PC-9 (cell line): Measurements from ENCODE around the gene LPCAT1. TPM values are rescaled to one million over a fixed set of nuclear protein-coding genes. Genes with fewer than 3 reads are reported as not detected.
"Not testable (repeated sequence)": the region's sequence is repeated elsewhere in the genome, so short reads cannot be mapped to it uniquely, and the experiment has no call there.

Source experiments
- BruUV-seq: library from RNA; stranded (reverse); fragments of 400-500 nt; replicated peaks from 2 replicates; lab custom pipeline; 2021; lab: Mats Ljungman, UMichigan
- CTCF ChIA-PET: fragments of 300-600 bp; sonication (Branson Sonifier 250); formaldehyde crosslinking; loops from one replicate; lab custom pipeline; 2022; ENCODE audit warnings: antibody characterized with exemption; lab: Charles Lee
- POLR2A ChIA-PET: fragments of 300-600 bp; sonication (Branson Sonifier 250); formaldehyde crosslinking; loops from one replicate; lab custom pipeline; 2022; ENCODE audit warnings: antibody characterized with exemption; ENCODE audit not compliant: unreplicated experiment; lab: Charles Lee
- DNase-seq, 2 experiments: peaks; one replicate each; pipeline versions ENCODE4 v3.0.0 to v3.0.0-alpha.2; 2015 to 2022; ENCODE audit warnings: mixed read lengths in 1 of 2
- H2AFZ ChIP-seq: fragments of 200-600 bp; sonication (generic); 2 replicates; pipeline ENCODE4 v1.8.1; 2017; ENCODE audit warnings: antibody characterized with exemption
- H3F3A ChIP-seq: fragments of 200-600 bp; sonication (generic); 2 replicates; pipeline ENCODE4 v1.8.1; 2017; ENCODE audit warnings: antibody characterized with exemption, mild to moderate bottlenecking, low read depth; ENCODE audit not compliant: insufficient read depth
- H3K27ac ChIP-seq: fragments of 200-600 bp; sonication (generic); 2 replicates; pipeline ENCODE4 v1.6.1; 2016; ENCODE audit warnings: mixed run types
- H3K27me3 ChIP-seq: fragments of 200-600 bp; sonication (generic); 2 replicates; pipeline ENCODE4 v1.6.1; 2016; ENCODE audit warnings: low read depth, mixed run types; ENCODE audit not compliant: insufficient read depth
- H3K36me3 ChIP-seq: fragments of 200-600 bp; sonication (generic); 2 replicates; pipeline ENCODE4 v1.6.1; 2016; ENCODE audit warnings: low read depth, mixed run types
- H3K4me1 ChIP-seq: fragments of 200-600 bp; sonication (generic); replicated peaks from 2 replicates; pipeline ENCODE4 v1.6.1; 2016; ENCODE audit warnings: mixed run types; ENCODE audit not compliant: insufficient read depth
- H3K4me2 ChIP-seq: fragments of 200-600 bp; sonication (generic); 2 replicates; pipeline ENCODE4 v1.6.1; 2017; ENCODE audit warnings: mixed run types
- H3K4me3 ChIP-seq: fragments of 200-600 bp; sonication (generic); 2 replicates; pipeline ENCODE4 v1.6.1; 2016; ENCODE audit warnings: mixed run types
- H3K79me2 ChIP-seq: fragments of 200-600 bp; sonication (generic); 2 replicates; pipeline ENCODE4 v1.6.1; 2017; ENCODE audit warnings: low read depth, mixed run types
- H3K9me2 ChIP-seq: fragments of 200-600 bp; sonication (generic); 2 replicates; pipeline ENCODE4 v1.8.1; 2017; ENCODE audit warnings: mild to moderate bottlenecking; ENCODE audit not compliant: insufficient read depth
- H3K9me3 ChIP-seq: fragments of 200-600 bp; sonication (generic); 2 replicates; pipeline ENCODE4 v1.8.1; 2016; ENCODE audit warnings: low read depth; ENCODE audit not compliant: insufficient read depth
- H4K20me1 ChIP-seq: fragments of 200-600 bp; sonication (generic); 2 replicates; pipeline ENCODE4 v1.8.1; 2017; ENCODE audit not compliant: insufficient read depth
- EZH2 ChIP-seq: fragments of 200-600 bp; sonication (generic); IDR thresholded peaks from 2 replicates; pipeline ENCODE4 v1.8.0; 2017; ENCODE audit warnings: antibody characterized with exemption, low read depth
- intact Hi-C: fragments of 100-400 bp; cut with micrococcal nuclease; formaldehyde crosslinking; loops from one replicate; pipeline ENCODE4 v1.10.0; 2022; ENCODE audit not compliant: unreplicated experiment
- total RNA-seq: library from RNA; stranded (reverse); gene quantifications from 2 replicates; pipeline ENCODE4 v1.2.3, GENCODE V29; 2021
- TF ChIP-seq, protein P1 (sequence below): fragments of 200-600 bp; sonication (generic); conservative IDR thresholded peaks from 2 replicates; pipeline ENCODE4 v1.6.1; 2017; ENCODE audit warnings: mixed run types, antibody characterized with exemption, mild to moderate bottlenecking, moderate library complexity

The LPCAT1 gene
- total RNA-seq, 1 experiment from 2014 or later, result 96.1 TPM

DNA sequence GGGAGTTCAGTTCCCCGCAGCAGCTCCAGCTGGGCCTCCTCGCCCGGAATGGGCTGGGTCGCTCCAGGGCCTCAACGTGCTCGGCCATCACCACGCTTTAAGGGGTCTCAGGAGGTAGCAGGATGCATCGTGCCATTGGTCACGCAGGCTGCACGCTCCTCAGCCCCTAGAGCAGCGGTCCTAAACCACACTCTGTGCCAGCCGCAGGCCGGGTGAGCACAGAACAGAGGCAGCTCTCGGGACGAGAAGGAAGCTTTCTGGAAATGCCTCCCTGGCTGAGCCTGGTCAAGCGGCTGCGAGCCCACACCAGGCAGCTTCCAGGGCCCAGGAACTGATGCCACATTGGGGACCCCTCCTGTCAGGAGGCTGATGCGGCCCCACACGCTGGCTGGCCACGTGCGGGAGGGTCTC, 39.3 kb upstream of the LPCAT1 start:
- peaks cover 13% of the 10 kb centered on the region for H3K27me3 ChIP-seq
- no peak overlapping the region for H3K27ac ChIP-seq
- H3K4me3 ChIP-seq, result no peak overlapping the region
- POLR2A ChIA-PET, result no interaction called here
- no peaks in the 10 kb centered on the region for H3K79me2 ChIP-seq
- CTCF ChIA-PET, result no interaction called here
- H3K36me3 ChIP-seq, result no peaks in the 10 kb centered on the region
- TF ChIP-seq, protein P1, sequence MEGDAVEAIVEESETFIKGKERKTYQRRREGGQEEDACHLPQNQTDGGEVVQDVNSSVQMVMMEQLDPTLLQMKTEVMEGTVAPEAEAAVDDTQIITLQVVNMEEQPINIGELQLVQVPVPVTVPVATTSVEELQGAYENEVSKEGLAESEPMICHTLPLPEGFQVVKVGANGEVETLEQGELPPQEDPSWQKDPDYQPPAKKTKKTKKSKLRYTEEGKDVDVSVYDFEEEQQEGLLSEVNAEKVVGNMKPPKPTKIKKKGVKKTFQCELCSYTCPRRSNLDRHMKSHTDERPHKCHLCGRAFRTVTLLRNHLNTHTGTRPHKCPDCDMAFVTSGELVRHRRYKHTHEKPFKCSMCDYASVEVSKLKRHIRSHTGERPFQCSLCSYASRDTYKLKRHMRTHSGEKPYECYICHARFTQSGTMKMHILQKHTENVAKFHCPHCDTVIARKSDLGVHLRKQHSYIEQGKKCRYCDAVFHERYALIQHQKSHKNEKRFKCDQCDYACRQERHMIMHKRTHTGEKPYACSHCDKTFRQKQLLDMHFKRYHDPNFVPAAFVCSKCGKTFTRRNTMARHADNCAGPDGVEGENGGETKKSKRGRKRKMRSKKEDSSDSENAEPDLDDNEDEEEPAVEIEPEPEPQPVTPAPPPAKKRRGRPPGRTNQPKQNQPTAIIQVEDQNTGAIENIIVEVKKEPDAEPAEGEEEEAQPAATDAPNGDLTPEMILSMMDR, result no peak
- TF ChIP-seq EZH2, result no peak
- no peaks in the 10 kb centered on the region for H3K9me2 ChIP-seq
- intact Hi-C loops, result no loop called here
- peaks cover 49% of the 10 kb centered on the region for H3K4me1 ChIP-seq
- DNase-seq, result no peak
- no peak overlapping the region; the same call in 1 of the 2 replicates for H3K4me2 ChIP-seq
- H3F3A ChIP-seq, result peaks cover 29% of the 10 kb centered on the region
- H2AFZ ChIP-seq, result no peak overlapping the region
- H4K20me1 ChIP-seq, result no peaks in the 10 kb centered on the region
- no peaks in the 10 kb centered on the region for H3K9me3 ChIP-seq
- no TSS peak for BruUV-seq

DNA sequence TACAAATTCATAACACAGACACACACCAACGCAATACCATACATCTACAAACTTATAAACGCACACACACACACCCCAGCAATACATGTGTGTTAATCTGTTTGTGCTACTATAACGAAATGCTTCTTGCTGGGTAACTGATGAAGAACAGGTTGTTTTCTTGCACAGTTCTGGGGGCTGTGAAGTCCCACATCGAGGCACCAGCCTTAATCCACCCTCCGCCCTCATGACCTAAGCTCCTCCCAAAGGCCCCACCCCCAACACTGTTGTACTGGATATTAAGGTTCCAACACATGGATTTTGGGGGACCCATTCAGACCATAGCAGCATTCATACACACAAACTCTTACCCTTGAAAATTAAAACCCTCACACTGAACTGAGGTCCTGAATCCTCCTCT, 38.8 kb upstream of the LPCAT1 start:
- peaks cover 45% of the 10 kb centered on the region for H3K4me1 ChIP-seq
- intact Hi-C loops, result no loop called here
- DNase-seq, result no peak
- no peaks in the 10 kb centered on the region for H3K9me2 ChIP-seq
- H3K4me2 ChIP-seq, result no peak overlapping the region
- no peak overlapping the region for H3K4me3 ChIP-seq
- H3K79me2 ChIP-seq, result no peaks in the 10 kb centered on the region
- H3K9me3 ChIP-seq, result no peaks in the 10 kb centered on the region
- H3K27me3 ChIP-seq, result peaks cover 18% of the 10 kb centered on the region
- no peaks in the 10 kb centered on the region for H3K36me3 ChIP-seq
- no peak overlapping the region for H2AFZ ChIP-seq
- ChIA-PET CTCF (no interaction called here), POLR2A (interaction anchor here (0.5 kb wide), 1 partner anchor 1233 kb away, joined by 10 read pairs; no protein-coding TSS in a partner anchor)
- BruUV-seq, result no TSS peak
- TF ChIP-seq EZH2, result no peak
- TF ChIP-seq, protein P1, result no peak
- H3F3A ChIP-seq, result peaks cover 24% of the 10 kb centered on the region; the same call in 1 of the 2 replicates
- H3K27ac ChIP-seq, result no peak overlapping the region
- H4K20me1 ChIP-seq, result no peaks in the 10 kb centered on the region

DNA sequence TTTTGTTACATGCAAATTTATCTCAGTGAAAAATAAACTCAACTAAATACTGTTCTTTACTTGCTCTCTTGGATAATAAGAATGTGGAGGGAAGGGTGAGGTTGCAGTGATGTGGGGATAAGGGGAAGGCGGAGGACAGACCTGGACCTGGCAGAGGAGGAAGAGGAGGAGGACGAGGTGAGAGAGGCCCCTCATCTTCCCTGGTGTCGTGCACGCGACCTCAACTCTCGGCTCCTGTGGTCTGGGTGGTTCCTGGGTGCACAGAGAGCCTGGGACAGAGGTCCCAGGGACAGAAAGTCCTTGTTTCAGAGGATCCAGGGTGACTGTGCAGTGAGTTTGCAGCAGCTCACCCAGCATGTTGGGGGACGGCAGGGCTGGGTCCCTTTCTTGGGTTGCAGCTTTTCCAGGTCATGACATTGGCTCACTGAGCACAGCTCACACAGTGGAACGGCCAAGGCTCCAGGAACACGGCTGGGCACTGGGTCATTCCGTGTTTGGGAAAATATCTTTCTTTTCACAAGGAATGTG, 37.7 kb upstream of the LPCAT1 start:
- Histone ChIP-seq H3K27me3 (peaks cover 21% of the 10 kb centered on the region), H3K4me3 (no peak overlapping the region)

DNA sequence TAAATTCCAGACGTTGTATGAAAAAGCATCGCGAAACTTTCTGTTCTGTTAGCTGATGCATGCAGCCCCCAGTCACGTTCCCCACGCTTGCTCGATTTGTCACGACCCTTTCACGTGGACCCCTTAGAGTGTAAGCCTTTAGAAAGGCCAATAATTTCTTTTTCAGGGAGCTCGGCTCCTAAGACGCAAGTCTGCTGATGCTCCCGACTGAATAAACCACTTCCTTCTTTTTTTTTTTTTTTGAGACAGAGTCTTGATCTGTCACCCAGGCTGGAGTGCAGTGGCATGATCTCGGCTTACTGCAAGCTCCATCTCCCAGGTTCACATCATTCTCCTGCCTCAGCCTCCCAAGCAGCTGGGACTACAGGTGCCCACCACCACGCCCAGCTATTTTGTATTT, 36.7 kb upstream of the LPCAT1 start:
- H3K79me2 ChIP-seq, H3K4me3 ChIP-seq, H2AFZ ChIP-seq, DNase-seq, H4K20me1 ChIP-seq, H3K27ac ChIP-seq, H3K9me3 ChIP-seq, CTCF ChIA-PET, H3K9me2 ChIP-seq, intact Hi-C loops, H3K4me2 ChIP-seq, POLR2A ChIA-PET, H3K36me3 ChIP-seq, BruUV-seq: not testable (repeated sequence)
- Histone ChIP-seq H3K27me3 (peaks cover 21% of the 10 kb centered on the region), H3F3A (peaks cover 19% of the 10 kb centered on the region; the same call in 1 of the 2 replicates), H3K4me1 (peaks cover 32% of the 10 kb centered on the region)

More for the DNA sequence above, 37.7 kb upstream of the LPCAT1 start:
- CTCF ChIA-PET, result no interaction called here
- Histone ChIP-seq H3K9me3 (no peaks in the 10 kb centered on the region), H3K27ac (no peak overlapping the region), H3K4me2 (no peak overlapping the region), H2AFZ (no peak overlapping the region), H3K4me1 (peaks cover 34% of the 10 kb centered on the region), H3K9me2 (no peaks in the 10 kb centered on the region), H4K20me1 (no peaks in the 10 kb centered on the region), H3K79me2 (no peaks in the 10 kb centered on the region), H3F3A (peaks cover 15% of the 10 kb centered on the region; the same call in 1 of the 2 replicates), H3K36me3 (no peaks in the 10 kb centered on the region)
- no peak for TF ChIP-seq EZH2
- TF ChIP-seq, protein P1, result no peak
- no TSS peak for BruUV-seq
- POLR2A ChIA-PET, result no interaction called here
- intact Hi-C loops, result no loop called here
- no peak for DNase-seq
